ENCODE measurements around the gene TOP3B. TPM values are rescaled to one million over a fixed set of nuclear protein-coding genes. Genes with fewer than 3 reads are reported as not detected.

The TOP3B gene
- total RNA-seq, 6 experiments from 2014 or later: 13.8 to 17.1 (median 15.2) TPM

DNA sequence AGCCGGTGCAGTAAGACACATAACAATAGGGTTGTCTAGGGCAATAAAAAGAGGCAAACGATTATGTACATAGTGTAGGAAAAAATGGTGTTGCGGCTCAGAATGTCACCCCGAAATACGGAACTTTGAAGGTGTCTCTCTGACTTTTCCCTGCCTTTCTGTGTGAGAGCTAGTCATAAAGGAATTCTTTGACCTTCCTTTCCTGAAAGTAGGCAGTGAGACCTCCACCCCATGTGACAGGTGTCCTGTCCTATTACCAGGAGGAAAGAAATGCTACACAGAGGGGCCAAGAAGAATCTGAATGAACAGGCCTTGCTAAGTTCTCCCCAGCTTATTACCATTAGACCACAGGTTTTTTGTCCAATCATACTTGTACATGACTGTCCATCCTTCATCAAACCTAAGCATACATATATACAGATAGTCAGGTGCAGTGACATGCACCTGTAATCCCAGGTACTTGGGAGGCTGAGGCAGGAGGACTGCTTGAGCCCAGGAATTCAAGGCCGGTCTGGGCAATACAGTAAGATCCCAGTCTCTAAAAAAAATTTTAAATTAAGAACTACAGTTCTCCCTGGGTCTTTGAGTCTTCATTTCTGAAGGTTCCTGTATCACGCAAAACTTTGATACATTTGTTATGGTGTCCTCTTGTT, 16.1 kb upstream of the TOP3B start:
- Mint-ChIP-seq H3K4me3 (no peak overlapping the region), H3K9me3 (no peaks in the 10 kb centered on the region), H3K36me3 (ENCODE audit: low read depth) (no peaks in the 10 kb centered on the region), H3K4me1 (ENCODE audit: low read depth) (no peaks in the 10 kb centered on the region), H3K27me3 (ENCODE audit: insufficient read depth) (peaks cover 35% of the 10 kb centered on the region), H3K27ac (no peak overlapping the region)
- no peak for DNase-seq
- TF ChIP-seq CTCF (IDR thresholded peaks at IDR 0.05): no peak

GRCh38 chr22:21996175-21996720, 13.7 kb upstream of the TOP3B start:
- H3K27ac Mint-ChIP-seq: no peak overlapping the region
- no peaks in the 10 kb centered on the region for H3K36me3 Mint-ChIP-seq (ENCODE audit: low read depth)
- no peak overlapping the region for H3K4me3 Mint-ChIP-seq
- H3K9me3 Mint-ChIP-seq: no peaks in the 10 kb centered on the region
- no peak for DNase-seq
- TF ChIP-seq CTCF (IDR thresholded peaks at IDR 0.05): no peak
- peaks cover 31% of the 10 kb centered on the region for H3K27me3 Mint-ChIP-seq (ENCODE audit: insufficient read depth)
- no peaks in the 10 kb centered on the region for H3K4me1 Mint-ChIP-seq (ENCODE audit: low read depth)

- no peak for DNase-seq
- no peaks in the 10 kb centered on the region for H3K36me3 Mint-ChIP-seq (ENCODE audit: low read depth)
- no peak for TF ChIP-seq CTCF (IDR thresholded peaks at IDR 0.05)
- H3K4me1 Mint-ChIP-seq (ENCODE audit: low read depth): no peaks in the 10 kb centered on the region
- no peak overlapping the region for H3K4me3 Mint-ChIP-seq
- peaks cover 31% of the 10 kb centered on the region for H3K27me3 Mint-ChIP-seq (ENCODE audit: insufficient read depth)
- no peak overlapping the region for H3K27ac Mint-ChIP-seq
- no peaks in the 10 kb centered on the region for H3K9me3 Mint-ChIP-seq
These were observed 13.1 kb upstream of the TOP3B start for GRCh38 chr22:21995660-21996059.

- TF ChIP-seq CTCF (IDR thresholded peaks at IDR 0.05): no peak
- no peak for DNase-seq
- no peaks in the 10 kb centered on the region for H3K4me1 Mint-ChIP-seq (ENCODE audit: low read depth)
- no peaks in the 10 kb centered on the region for H3K36me3 Mint-ChIP-seq (ENCODE audit: low read depth)
- no peak overlapping the region for H3K27ac Mint-ChIP-seq
- H3K27me3 Mint-ChIP-seq (ENCODE audit: insufficient read depth): peaks cover 30% of the 10 kb centered on the region
- no peaks in the 10 kb centered on the region for H3K9me3 Mint-ChIP-seq
- no peak overlapping the region for H3K4me3 Mint-ChIP-seq
These were observed 12.4 kb upstream of the TOP3B start for GRCh38 chr22:21994881-21995444.

- Mint-ChIP-seq H3K27ac (no peak overlapping the region), H3K36me3 (ENCODE audit: low read depth) (no peaks in the 10 kb centered on the region), H3K4me1 (ENCODE audit: low read depth) (no peaks in the 10 kb centered on the region), H3K9me3 (no peaks in the 10 kb centered on the region), H3K27me3 (ENCODE audit: insufficient read depth) (peaks cover 38% of the 10 kb centered on the region), H3K4me3 (no peak overlapping the region)
- no peak for TF ChIP-seq CTCF (IDR thresholded peaks at IDR 0.05)
- DNase-seq: no peak
These were observed 10.1 kb upstream of the TOP3B start for GRCh38 chr22:21992593-21993237.
